AG04449 (cell line): ENCODE measurements around the gene RGS3.

Source experiments
- CTCF ChIA-PET: fragments of 350-600 bp; formaldehyde crosslinking; extraction: SDS; loops from one replicate; lab custom pipeline; 2021; ENCODE audit warnings: antibody characterized with exemption; lab: Yijun Ruan, JAX
- POLR2A ChIA-PET: fragments of 400-600, 350-600 bp; formaldehyde crosslinking; extraction: SDS; loops from one replicate; lab custom pipeline; 2020; ENCODE audit warnings: antibody characterized with exemption, inconsistent platforms; lab: Yijun Ruan, JAX
- DNase-seq: peaks from one replicate; pipeline ENCODE4 v3.0.0-alpha.2; 2010; ENCODE audit warnings: low read depth, low spot score
- H3K4me3 ChIP-seq: 2 replicates; pipeline ENCODE4 v1.5.1; 2011; ENCODE audit warnings: low read depth, mild to moderate bottlenecking, control low read depth, low read length
- CTCF ChIP-seq: IDR thresholded peaks from one replicate; pipeline ENCODE4 v1.5.1; 2011; ENCODE audit warnings: mild to moderate bottlenecking, moderate library complexity, low read length, control low read depth, inconsistent platforms; ENCODE audit not compliant: insufficient read depth; ENCODE audit errors: missing control alignments

The RGS3 gene

GRCh38 chr9:113608082-113608685, 144.7 kb downstream of the RGS3 start:
- no peak overlapping the region for H3K4me3 ChIP-seq
- CTCF ChIA-PET, result interaction anchor here (1.1 to 25.7 kb wide), 7 partner anchors 8 to 50 kb away, joined by 3 to 1449 read pairs (median 10); no protein-coding TSS in a partner anchor
- DNase-seq, result no peak
- POLR2A ChIA-PET, result no interaction called here
- TF ChIP-seq CTCF, result no peak

- no peak overlapping the region for H3K4me3 ChIP-seq
Observed at GRCh38 chr9:113609562-113610318, 146.2 kb downstream of the RGS3 start.

GRCh38 chr9:113611461-113612215, 148.1 kb downstream of the RGS3 start:
- CTCF ChIA-PET, result interaction anchor here (0.8 to 2.1 kb wide), 6 partner anchors 9 to 186 kb away, joined by 3 to 7 read pairs (median 4); no protein-coding TSS in a partner anchor
- no peak for DNase-seq
- H3K4me3 ChIP-seq, result no peak overlapping the region
- TF ChIP-seq CTCF, result no peak
- POLR2A ChIA-PET, result interaction anchor here (0.7 to 1.6 kb wide), 2 partner anchors 9 to 18 kb away, joined by 5 to 7 read pairs; no protein-coding TSS in a partner anchor

More at GRCh38 chr9:113609562-113610318, 146.2 kb downstream of the RGS3 start:
- CTCF ChIA-PET, result interaction anchor here (0.7 to 25.7 kb wide), 5 partner anchors 6 to 49 kb away, joined by 3 to 1449 read pairs (median 4); no protein-coding TSS in a partner anchor
- no peak for TF ChIP-seq CTCF
- DNase-seq, result no peak
- POLR2A ChIA-PET, result no interaction called here

GRCh38 chr9:113612216-113612747, 148.8 kb downstream of the RGS3 start:
- POLR2A ChIA-PET, result interaction anchor here (0.7 to 1.6 kb wide), 2 partner anchors 10 to 19 kb away, joined by 5 to 7 read pairs; no protein-coding TSS in a partner anchor
- no peak for DNase-seq
- CTCF ChIA-PET, result interaction anchor here (0.8 to 2.1 kb wide), 6 partner anchors 9 to 49 kb away, joined by 3 to 7 read pairs (median 4); no protein-coding TSS in a partner anchor
- TF ChIP-seq CTCF, result no peak
- H3K4me3 ChIP-seq, result no peak overlapping the region

GRCh38 chr9:113612828-113613227, 149.3 kb downstream of the RGS3 start:
- ChIA-PET POLR2A (interaction anchor here (1.6 kb wide), 1 partner anchor 10 kb away, joined by 5 read pairs; no protein-coding TSS in a partner anchor), CTCF (interaction anchor here (1.0 to 2.1 kb wide), 3 partner anchors 10 to 45 kb away, joined by 3 to 7 read pairs (median 5); no protein-coding TSS in a partner anchor)
- DNase-seq, result no peak
- no peak overlapping the region for H3K4me3 ChIP-seq
- no peak for TF ChIP-seq CTCF
